ENCODE data around the gene C11orf65.

C11orf65 gene

DNA sequence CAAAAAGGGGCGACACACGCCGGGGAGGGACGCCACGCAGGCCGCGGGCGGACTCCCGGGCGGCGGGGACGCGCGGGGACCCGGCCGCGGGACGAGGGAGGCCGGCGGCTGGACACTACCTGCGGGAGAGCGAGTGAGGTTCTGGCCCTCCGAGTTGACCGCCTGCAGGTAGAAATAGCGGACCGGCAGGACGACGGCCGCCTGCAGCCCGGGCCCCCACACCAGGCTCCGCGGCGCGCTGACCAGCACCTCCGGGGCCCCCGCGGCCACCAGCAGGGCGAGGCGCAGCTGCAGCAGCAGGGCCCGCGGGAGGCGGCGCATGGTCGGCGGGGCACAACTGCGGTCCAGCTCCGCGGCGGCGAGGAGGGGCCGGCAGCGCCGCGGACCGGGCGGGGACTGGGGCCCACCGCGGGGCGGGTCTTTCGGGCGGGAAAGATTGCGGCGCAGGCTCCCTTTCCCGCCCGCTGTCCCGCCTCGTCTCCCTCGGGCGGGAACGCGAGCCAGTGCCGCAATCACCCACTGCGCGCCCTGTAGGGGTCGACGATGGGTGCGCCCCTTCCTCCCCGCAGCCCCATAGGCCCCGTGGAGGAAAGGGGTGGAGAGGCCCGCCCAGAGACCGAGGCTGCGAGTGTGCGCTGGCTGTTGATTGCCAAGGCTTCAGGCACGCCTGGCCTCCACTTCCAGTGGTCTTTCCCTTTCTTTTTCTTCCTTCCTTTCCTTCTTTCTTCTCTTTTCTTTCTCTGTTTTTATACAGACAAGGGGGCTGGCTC, 30.9 kb upstream of the C11orf65 start, which contains the start of gene POGLUT3:
POGLUT3 (minus strand) TSS at position 339 of the 770 bp plus-strand sequence; CDS start at position 321, 18 bp downstream.
- Histone ChIP-seq H3K4me1 (ENCODE audit: control insufficient read depth in 2 of 2, insufficient read depth in 2 of 2, low read length in 2 of 2) (peaks cover 4 to 10% of the 10 kb centered on the region in 2 donors), H3K4me3 (ENCODE audit: low read length in 2 of 2) (peak within 1 kb of the TSS; percentile 78 to 83), H3K9me3 (ENCODE audit: control insufficient read depth in 2 of 2, low read length in 2 of 2) (no peaks in the 10 kb centered on the region), H3K27me3 (ENCODE audit: control insufficient read depth in 2 of 2, insufficient read depth in 2 of 2, low read length in 2 of 2) (no peaks in the 10 kb centered on the region), H3K9ac (ENCODE audit: low read depth in 1 of 2, low read length in 2 of 2) (peak within 1 kb of the TSS; percentile 74 to 79), H3K27ac (ENCODE audit: low read depth in 2 of 2, low read length in 2 of 2) (peak within 1 kb of the TSS; percentile 93 to 94), H3K36me3 (ENCODE audit: control insufficient read depth in 2 of 2, insufficient read depth in 2 of 2, low read length in 2 of 2) (no peaks in the 10 kb centered on the region)

DNA sequence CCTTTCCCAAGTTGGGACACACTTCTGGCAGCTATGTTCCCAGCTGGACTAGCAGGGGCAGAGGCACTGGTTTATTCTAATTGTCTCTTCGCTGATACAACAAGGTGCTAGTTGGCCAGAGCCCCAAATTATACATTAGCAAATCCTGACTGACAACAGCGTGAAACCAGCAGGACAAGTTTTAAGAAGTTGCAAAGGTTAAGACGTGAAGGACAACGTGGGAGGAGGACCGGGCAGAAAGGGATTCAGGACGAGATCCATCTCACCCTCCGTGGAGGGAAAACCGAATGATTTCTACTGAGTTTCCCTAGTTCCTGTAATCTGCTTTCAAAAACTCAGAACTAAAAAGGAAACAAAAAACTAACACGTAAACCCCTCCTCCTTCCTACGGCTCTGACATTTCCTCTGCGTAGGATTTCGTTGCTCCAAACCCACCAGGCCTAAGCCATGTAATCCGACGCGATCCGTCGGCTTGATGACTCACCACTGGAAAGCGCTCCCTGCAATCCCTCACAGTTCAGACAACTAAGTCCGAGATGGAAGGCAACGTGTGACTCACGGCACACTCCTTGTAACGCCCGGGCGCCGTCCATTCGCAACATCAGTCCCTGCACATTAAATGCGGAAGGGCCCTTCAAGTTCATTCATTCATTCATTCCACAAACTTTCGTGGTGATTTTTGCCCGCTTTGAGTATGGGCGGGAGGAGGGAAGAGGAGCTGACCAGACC, 30.2 kb upstream of the C11orf65 start:
- Histone ChIP-seq H3K9me3 (ENCODE audit: control insufficient read depth in 2 of 2, low read length in 2 of 2) (no peaks in the 10 kb centered on the region), H3K36me3 (ENCODE audit: control insufficient read depth in 2 of 2, insufficient read depth in 2 of 2, low read length in 2 of 2) (no peaks in the 10 kb centered on the region), H3K4me1 (ENCODE audit: control insufficient read depth in 2 of 2, insufficient read depth in 2 of 2, low read length in 2 of 2) (peaks cover 4 to 10% of the 10 kb centered on the region in 2 donors), H3K27me3 (ENCODE audit: control insufficient read depth in 2 of 2, insufficient read depth in 2 of 2, low read length in 2 of 2) (no peaks in the 10 kb centered on the region), H3K4me3 (ENCODE audit: low read length in 2 of 2) (peak overlapping the region; percentile 78 to 83), H3K27ac (ENCODE audit: low read depth in 2 of 2, low read length in 2 of 2) (peak overlapping the region; percentile 93 to 94), H3K9ac (ENCODE audit: low read depth in 1 of 2, low read length in 2 of 2) (peak overlapping the region; percentile 74 to 79)

DNA sequence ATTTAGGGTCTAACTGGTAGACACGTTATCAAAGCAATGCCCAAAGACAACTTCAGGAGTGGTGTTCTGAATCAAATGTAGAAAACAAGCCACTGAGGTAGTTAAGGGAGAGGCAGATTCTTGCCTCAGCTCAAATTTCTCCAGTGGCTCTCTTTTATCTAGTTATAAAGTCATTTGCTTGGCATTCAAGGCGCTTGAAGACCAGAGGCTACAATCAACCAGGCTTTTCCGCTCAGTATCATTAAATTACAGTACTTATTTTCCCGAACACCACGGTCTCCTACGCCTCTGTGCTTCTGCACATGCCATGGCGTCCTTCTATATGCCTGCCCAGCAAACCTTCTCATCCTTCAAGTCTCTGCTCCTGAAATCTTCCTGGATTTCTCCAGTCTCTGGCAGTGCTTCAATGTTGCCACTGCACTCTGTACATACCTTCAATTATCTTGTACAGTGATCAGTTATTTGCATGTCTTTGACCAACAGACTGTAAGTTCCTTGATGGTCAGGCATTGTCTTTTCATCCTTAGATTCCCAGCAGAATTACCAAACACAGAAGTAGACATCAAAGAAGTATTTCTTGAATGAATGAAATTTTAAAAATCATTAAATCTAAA, 29.4 kb upstream of the C11orf65 start:
- H3K4me1 ChIP-seq (ENCODE audit: control insufficient read depth in 2 of 2, insufficient read depth in 2 of 2, low read length in 2 of 2), result peaks cover 4 to 8% of the 10 kb centered on the region in 2 donors
- H3K4me3 ChIP-seq (ENCODE audit: low read length in 2 of 2), result peak overlapping the region in 1 of 2 donors; percentile 83
- peak overlapping the region; percentile 74 to 79 for H3K9ac ChIP-seq (ENCODE audit: low read depth in 1 of 2, low read length in 2 of 2)
- H3K9me3 ChIP-seq (ENCODE audit: control insufficient read depth in 2 of 2, low read length in 2 of 2), result no peaks in the 10 kb centered on the region
- no peaks in the 10 kb centered on the region for H3K36me3 ChIP-seq (ENCODE audit: control insufficient read depth in 2 of 2, insufficient read depth in 2 of 2, low read length in 2 of 2)
- no peaks in the 10 kb centered on the region for H3K27me3 ChIP-seq (ENCODE audit: control insufficient read depth in 2 of 2, insufficient read depth in 2 of 2, low read length in 2 of 2)
- H3K27ac ChIP-seq (ENCODE audit: low read depth in 2 of 2, low read length in 2 of 2), result peak overlapping the region; percentile 93 to 94

DNA sequence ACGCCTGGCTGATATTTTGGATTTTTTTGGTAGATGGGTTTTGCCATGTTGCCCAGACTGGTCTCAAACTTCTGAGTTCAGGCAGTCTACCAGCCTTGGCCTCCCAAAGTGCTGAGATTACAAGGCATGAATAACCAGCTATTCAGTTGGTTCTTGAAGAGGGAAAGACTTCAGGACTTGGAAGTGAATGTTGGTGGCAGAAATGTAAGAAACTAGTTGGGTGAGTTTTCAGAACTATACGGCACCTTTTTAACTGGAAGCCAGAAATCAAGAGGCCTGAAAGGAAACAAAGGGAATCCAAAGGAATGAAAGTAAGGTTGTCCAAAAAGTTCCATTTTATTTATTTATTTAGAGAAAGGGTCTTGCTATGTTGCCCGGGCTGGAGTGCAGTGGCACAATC, 28.0 kb upstream of the C11orf65 start:
- Histone ChIP-seq H3K36me3 (ENCODE audit: control insufficient read depth in 2 of 2, insufficient read depth in 2 of 2, low read length in 2 of 2) (no peaks in the 10 kb centered on the region), H3K4me1 (ENCODE audit: control insufficient read depth in 2 of 2, insufficient read depth in 2 of 2, low read length in 2 of 2) (peaks cover 4 to 8% of the 10 kb centered on the region in 2 donors), H3K27me3 (ENCODE audit: control insufficient read depth in 2 of 2, insufficient read depth in 2 of 2, low read length in 2 of 2) (no peaks in the 10 kb centered on the region), H3K9ac (ENCODE audit: low read depth in 1 of 2, low read length in 2 of 2) (no peak overlapping the region), H3K4me3 (ENCODE audit: low read length in 2 of 2) (no peak overlapping the region), H3K27ac (ENCODE audit: low read depth in 2 of 2, low read length in 2 of 2) (no peak overlapping the region), H3K9me3 (ENCODE audit: control insufficient read depth in 2 of 2, low read length in 2 of 2) (no peaks in the 10 kb centered on the region)

DNA sequence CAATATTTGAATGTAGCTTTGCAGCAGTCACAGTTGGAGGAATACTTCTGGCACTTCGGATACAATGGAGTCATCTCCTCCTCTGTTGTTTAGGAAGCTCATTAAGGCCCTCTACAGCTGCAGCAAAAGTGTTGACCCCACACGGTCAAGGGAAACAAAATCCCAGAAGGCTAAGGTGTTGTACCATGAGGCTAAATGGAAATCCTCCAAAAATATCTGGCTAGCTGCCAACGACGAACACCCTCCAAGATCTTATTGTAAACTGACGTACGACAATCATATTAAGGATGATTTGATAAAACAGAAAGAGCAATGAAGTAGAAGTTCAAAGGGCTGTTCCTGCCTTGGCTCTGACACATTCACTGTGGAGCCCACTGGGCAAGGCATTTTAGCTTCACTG, 26.9 kb upstream of the C11orf65 start:
- Histone ChIP-seq H3K9me3 (ENCODE audit: control insufficient read depth in 2 of 2, low read length in 2 of 2) (no peaks in the 10 kb centered on the region), H3K4me3 (ENCODE audit: low read length in 2 of 2) (no peak overlapping the region), H3K36me3 (ENCODE audit: control insufficient read depth in 2 of 2, insufficient read depth in 2 of 2, low read length in 2 of 2) (peaks cover 0 to 6% of the 10 kb centered on the region in 2 donors), H3K27me3 (ENCODE audit: control insufficient read depth in 2 of 2, insufficient read depth in 2 of 2, low read length in 2 of 2) (no peaks in the 10 kb centered on the region), H3K9ac (ENCODE audit: low read depth in 1 of 2, low read length in 2 of 2) (no peak overlapping the region), H3K4me1 (ENCODE audit: control insufficient read depth in 2 of 2, insufficient read depth in 2 of 2, low read length in 2 of 2) (peaks cover 4 to 8% of the 10 kb centered on the region in 2 donors), H3K27ac (ENCODE audit: low read depth in 2 of 2, low read length in 2 of 2) (no peak overlapping the region)

DNA sequence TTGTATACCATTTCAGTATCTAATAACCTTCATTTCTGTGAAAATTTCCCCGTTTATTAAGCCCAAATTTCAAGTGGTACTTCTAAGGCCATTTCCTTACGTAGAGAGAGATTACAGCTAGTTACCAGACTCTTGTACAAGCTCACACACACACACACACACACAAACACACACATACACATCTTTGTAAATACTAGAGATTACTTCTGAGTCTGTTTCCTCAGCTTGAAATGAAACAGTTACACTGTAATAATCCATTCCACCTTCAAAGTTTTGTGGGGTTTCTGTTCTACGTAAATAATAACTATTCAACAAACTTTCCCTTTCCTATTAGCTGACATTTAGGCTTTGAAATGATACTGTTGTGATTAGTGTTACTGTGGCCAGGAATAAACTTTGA, 24.6 kb upstream of the C11orf65 start:
- H3K36me3 ChIP-seq (ENCODE audit: control insufficient read depth in 2 of 2, insufficient read depth in 2 of 2, low read length in 2 of 2), result peaks cover 0 to 6% of the 10 kb centered on the region in 2 donors
- no peak overlapping the region for H3K9ac ChIP-seq (ENCODE audit: low read depth in 1 of 2, low read length in 2 of 2)
- no peak overlapping the region for H3K27ac ChIP-seq (ENCODE audit: low read depth in 2 of 2, low read length in 2 of 2)
- no peak overlapping the region for H3K4me3 ChIP-seq (ENCODE audit: low read length in 2 of 2)
- H3K4me1 ChIP-seq (ENCODE audit: control insufficient read depth in 2 of 2, insufficient read depth in 2 of 2, low read length in 2 of 2), result peaks cover 2% of the 10 kb centered on the region in 2 donors
- no peaks in the 10 kb centered on the region for H3K9me3 ChIP-seq (ENCODE audit: control insufficient read depth in 2 of 2, low read length in 2 of 2)
- H3K27me3 ChIP-seq (ENCODE audit: control insufficient read depth in 2 of 2, insufficient read depth in 2 of 2, low read length in 2 of 2), result no peaks in the 10 kb centered on the region

DNA sequence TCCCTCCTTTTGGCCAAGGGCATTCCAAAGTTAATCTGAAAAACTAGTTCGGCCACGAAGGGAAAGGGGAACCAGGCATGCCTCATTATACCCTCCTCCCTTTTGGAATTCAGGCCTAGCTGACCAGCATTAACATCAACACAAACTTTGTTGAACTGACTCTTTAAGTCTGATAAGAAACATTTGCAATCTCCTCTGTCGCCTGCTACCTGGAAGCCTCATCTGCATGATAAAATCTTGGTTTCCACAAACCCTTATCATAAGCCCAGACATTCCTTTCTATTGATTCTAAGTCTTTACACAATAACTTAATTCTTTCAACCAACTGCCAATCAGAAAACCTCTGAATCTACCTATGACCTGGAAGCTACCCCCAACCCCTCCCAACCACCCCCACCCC, 19.5 kb upstream of the C11orf65 start:
- Histone ChIP-seq H3K4me1 (ENCODE audit: control insufficient read depth in 2 of 2, insufficient read depth in 2 of 2, low read length in 2 of 2) (no peaks in the 10 kb centered on the region), H3K4me3 (ENCODE audit: low read length in 2 of 2) (no peak overlapping the region), H3K27me3 (ENCODE audit: control insufficient read depth in 2 of 2, insufficient read depth in 2 of 2, low read length in 2 of 2) (no peaks in the 10 kb centered on the region), H3K27ac (ENCODE audit: low read depth in 2 of 2, low read length in 2 of 2) (no peak overlapping the region), H3K9me3 (ENCODE audit: control insufficient read depth in 2 of 2, low read length in 2 of 2) (no peaks in the 10 kb centered on the region), H3K36me3 (ENCODE audit: control insufficient read depth in 2 of 2, insufficient read depth in 2 of 2, low read length in 2 of 2) (peaks cover 0 to 27% of the 10 kb centered on the region in 2 donors), H3K9ac (ENCODE audit: low read depth in 1 of 2, low read length in 2 of 2) (no peak overlapping the region)

DNA sequence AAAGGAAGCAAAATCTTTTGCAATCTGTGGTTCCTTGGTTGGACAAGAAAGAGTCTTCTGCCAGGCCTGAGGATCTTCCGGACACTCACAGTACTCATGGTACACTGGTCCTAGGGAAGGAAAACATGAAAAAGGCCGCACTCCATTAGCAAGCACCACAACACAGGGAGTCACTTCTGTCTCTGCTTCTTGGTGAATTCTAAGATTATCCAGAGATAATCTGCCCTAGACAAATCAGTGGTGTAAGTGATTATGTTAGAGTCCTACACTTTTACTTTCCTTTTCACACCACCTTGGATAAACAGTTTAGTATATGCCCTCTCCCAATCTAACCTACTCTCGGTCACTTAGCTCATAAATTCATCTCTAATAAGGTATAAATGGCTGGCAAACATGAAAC, 19.0 kb upstream of the C11orf65 start:
- Histone ChIP-seq H3K27ac (ENCODE audit: low read depth in 2 of 2, low read length in 2 of 2) (no peak overlapping the region), H3K9me3 (ENCODE audit: control insufficient read depth in 2 of 2, low read length in 2 of 2) (no peaks in the 10 kb centered on the region), H3K27me3 (ENCODE audit: control insufficient read depth in 2 of 2, insufficient read depth in 2 of 2, low read length in 2 of 2) (no peaks in the 10 kb centered on the region), H3K9ac (ENCODE audit: low read depth in 1 of 2, low read length in 2 of 2) (no peak overlapping the region), H3K36me3 (ENCODE audit: control insufficient read depth in 2 of 2, insufficient read depth in 2 of 2, low read length in 2 of 2) (peaks cover 0 to 28% of the 10 kb centered on the region in 2 donors), H3K4me3 (ENCODE audit: low read length in 2 of 2) (no peak overlapping the region), H3K4me1 (ENCODE audit: control insufficient read depth in 2 of 2, insufficient read depth in 2 of 2, low read length in 2 of 2) (no peaks in the 10 kb centered on the region)

DNA sequence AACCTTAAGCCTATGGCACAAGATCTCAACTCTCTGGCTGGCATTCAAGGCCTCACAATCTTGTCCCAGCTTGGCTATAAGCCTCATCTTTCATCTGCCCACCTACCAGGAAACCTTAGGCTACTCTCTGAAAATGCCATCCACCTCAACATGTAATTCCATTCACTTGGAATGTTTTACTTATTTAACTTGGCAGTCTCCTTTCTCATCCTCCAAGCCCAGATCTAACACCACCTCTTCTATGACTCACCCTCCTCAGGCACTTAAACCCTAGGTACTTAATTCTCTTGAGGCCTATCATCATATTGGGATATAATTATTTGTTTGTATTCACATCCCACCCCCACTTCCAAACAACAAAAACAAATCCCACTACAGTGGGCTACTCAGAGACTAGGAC, 15.8 kb upstream of the C11orf65 start:
- Histone ChIP-seq H3K27ac (ENCODE audit: low read depth in 2 of 2, low read length in 2 of 2) (no peak overlapping the region), H3K27me3 (ENCODE audit: control insufficient read depth in 2 of 2, insufficient read depth in 2 of 2, low read length in 2 of 2) (no peaks in the 10 kb centered on the region), H3K36me3 (ENCODE audit: control insufficient read depth in 2 of 2, insufficient read depth in 2 of 2, low read length in 2 of 2) (peaks cover 3 to 26% of the 10 kb centered on the region in 2 donors), H3K9me3 (ENCODE audit: control insufficient read depth in 2 of 2, low read length in 2 of 2) (no peaks in the 10 kb centered on the region), H3K9ac (ENCODE audit: low read depth in 1 of 2, low read length in 2 of 2) (no peak overlapping the region), H3K4me1 (ENCODE audit: control insufficient read depth in 2 of 2, insufficient read depth in 2 of 2, low read length in 2 of 2) (no peaks in the 10 kb centered on the region), H3K4me3 (ENCODE audit: low read length in 2 of 2) (no peak overlapping the region)
